Left ventricle myocardium inferior (tissue), 1 donor: ENCODE measurements around the gene CMIP. TPM values are rescaled to one million over a fixed set of nuclear protein-coding genes. Genes with fewer than 3 reads are reported as not detected.

Experiments
- DNase-seq: peaks from one replicate; pipeline ENCODE4 v3.0.0-alpha.2; 2020
- H3K27ac ChIP-seq: fragments of 200-600 bp; replicated peaks from 2 replicates; pipeline ENCODE4 v1.8.0; 2021
- H3K27me3 ChIP-seq: fragments of 200-600 bp; 2 replicates; pipeline ENCODE4 v1.8.0; 2021; ENCODE audit warnings: low read depth
- H3K36me3 ChIP-seq: fragments of 200-600 bp; 2 replicates; pipeline ENCODE4 v1.8.0; 2021
- H3K4me1 ChIP-seq: fragments of 200-600 bp; 2 replicates; pipeline ENCODE4 v1.8.0; 2021
- H3K4me3 ChIP-seq: fragments of 200-600 bp; 2 replicates; pipeline ENCODE4 v1.8.0; 2021; ENCODE audit warnings: mild to moderate bottlenecking, moderate library complexity
- H3K9me3 ChIP-seq: fragments of 200-600 bp; replicated peaks from 2 replicates; pipeline ENCODE4 v1.8.0; 2021
- CTCF ChIP-seq: fragments of 200-600 bp; IDR thresholded peaks from 2 replicates; pipeline ENCODE4 v1.8.0; 2021; ENCODE audit warnings: antibody characterized with exemption, mild to moderate bottlenecking, borderline replicate concordance
- intact Hi-C: fragments of 100-400 bp; cut with micrococcal nuclease; formaldehyde crosslinking; loops from one replicate; pipeline ENCODE4 v1.11.0; 2022
- total RNA-seq: library from RNA; stranded (reverse); fragmentation: NEBNext Ultra II Directional; extraction: Animal tissue kit (Norgen Biotek cat#: 25700); gene quantifications from one replicate; pipeline ENCODE4 v1.2.1, GENCODE V29; 2021
- donor health status: DM: no; HTN: yes; CAD: no; lungs with severe emphysema.

CMIP gene
- total RNA-seq, 1 donor from 2014 or later, result 11.2 TPM

- intact Hi-C loops, result no loop called here
- no peaks in the 10 kb centered on the region for H3K9me3 ChIP-seq
- no peaks in the 10 kb centered on the region for H3K27me3 ChIP-seq
- no peak for DNase-seq
- no peak overlapping the region for H3K27ac ChIP-seq
- no peak overlapping the region for H3K4me3 ChIP-seq
- H3K36me3 ChIP-seq, result no peaks in the 10 kb centered on the region
- peaks cover 44% of the 10 kb centered on the region for H3K4me1 ChIP-seq
- TF ChIP-seq CTCF, result no peak
Observed at GRCh38 chr16:81458827-81459598, 14.4 kb downstream of the CMIP start.

- no peak for TF ChIP-seq CTCF
- Histone ChIP-seq H3K9me3 (no peaks in the 10 kb centered on the region), H3K27me3 (no peaks in the 10 kb centered on the region), H3K4me3 (no peak overlapping the region), H3K36me3 (no peaks in the 10 kb centered on the region), H3K4me1 (peaks cover 43% of the 10 kb centered on the region), H3K27ac (peak overlapping the region; percentile 28)
- no peak for DNase-seq
- intact Hi-C loops, result no loop called here
Observed at GRCh38 chr16:81460075-81460474, 15.5 kb downstream of the CMIP start.

- Histone ChIP-seq H3K9me3 (no peaks in the 10 kb centered on the region), H3K4me3 (no peak overlapping the region), H3K4me1 (peaks cover 43% of the 10 kb centered on the region), H3K27ac (no peak overlapping the region), H3K27me3 (no peaks in the 10 kb centered on the region), H3K36me3 (no peaks in the 10 kb centered on the region)
- no peak for DNase-seq
- TF ChIP-seq CTCF, result no peak
- intact Hi-C loops, result no loop called here
Observed at GRCh38 chr16:81461243-81461642, 16.6 kb downstream of the CMIP start.

DNA sequence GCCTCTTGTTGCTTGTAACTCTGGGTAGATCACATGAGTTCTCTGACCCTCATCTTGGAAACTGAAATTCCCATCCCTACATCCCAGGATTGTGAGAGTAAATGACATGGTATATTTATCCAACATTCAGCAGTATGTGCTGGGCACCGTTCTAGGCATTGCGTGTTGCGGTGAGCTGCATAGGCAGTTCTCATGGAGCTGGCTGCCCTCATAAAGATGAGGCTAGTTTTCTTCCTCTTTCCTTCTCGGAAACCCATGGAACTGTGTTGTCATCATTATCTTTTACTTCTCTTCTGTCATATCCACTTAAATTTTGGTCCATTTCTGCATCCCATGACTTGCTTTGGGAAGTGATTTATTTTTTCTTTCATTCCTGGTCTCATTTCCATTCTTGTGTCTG lies 17.2 kb downstream of the CMIP start:
- no peaks in the 10 kb centered on the region for H3K9me3 ChIP-seq
- peaks cover 46% of the 10 kb centered on the region for H3K4me1 ChIP-seq
- no peak for DNase-seq
- no peak overlapping the region for H3K4me3 ChIP-seq
- H3K36me3 ChIP-seq, result no peaks in the 10 kb centered on the region
- intact Hi-C loops, result no loop called here
- no peaks in the 10 kb centered on the region for H3K27me3 ChIP-seq
- TF ChIP-seq CTCF, result no peak
- H3K27ac ChIP-seq, result no peak overlapping the region

DNA sequence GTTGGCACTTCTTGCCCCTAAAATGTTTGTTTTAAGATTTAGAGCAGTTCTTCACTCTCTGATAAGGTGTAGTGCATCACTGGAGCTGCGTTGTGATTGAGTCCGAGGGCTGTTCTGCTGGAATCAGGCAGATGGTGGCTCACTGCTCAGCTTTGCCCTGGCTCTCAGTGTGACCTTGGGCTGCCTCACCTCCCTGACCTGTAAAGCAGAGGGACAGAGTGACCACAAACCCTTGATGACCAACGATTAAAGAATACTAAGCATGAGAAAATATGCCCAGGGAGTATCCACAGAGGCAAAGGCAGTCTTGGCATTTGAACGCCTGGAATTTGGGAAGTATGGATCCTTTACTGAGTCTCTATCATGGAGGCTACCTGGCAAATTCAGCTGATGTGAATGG lies 18.1 kb downstream of the CMIP start:
- no peaks in the 10 kb centered on the region for H3K9me3 ChIP-seq
- no peaks in the 10 kb centered on the region for H3K36me3 ChIP-seq
- DNase-seq, result no peak
- H3K4me3 ChIP-seq, result no peak overlapping the region
- H3K27me3 ChIP-seq, result no peaks in the 10 kb centered on the region
- intact Hi-C loops, result no loop called here
- no peak overlapping the region for H3K27ac ChIP-seq
- TF ChIP-seq CTCF, result no peak
- peaks cover 46% of the 10 kb centered on the region for H3K4me1 ChIP-seq
